GM18873 (cell line): Measurements from ENCODE around the gene AFG3L2.

Source experiments
- ATAC-seq: cut with Tn5 transposase; IDR thresholded peaks from one replicate; pipeline ENCODE4 v1.9.1; 2021; ENCODE audit warnings: mild to moderate bottlenecking, moderate library complexity, moderate number of reproducible peaks; ENCODE audit not compliant: unreplicated experiment, low FRiP score

Gene AFG3L2

GRCh38 chr18:12362473-12363174 is 14.4 kb downstream of the AFG3L2 start:
- no peak for ATAC-seq

- ATAC-seq = no peak
Observed at GRCh38 chr18:12361770-12362378, 15.2 kb downstream of the AFG3L2 start.

GRCh38 chr18:12359515-12359927 is 17.5 kb downstream of the AFG3L2 start:
- no peak for ATAC-seq

GRCh38 chr18:12352188-12352587 is 24.8 kb downstream of the AFG3L2 start:
- no peak for ATAC-seq

- ATAC-seq = no peak
Observed at GRCh38 chr18:12347895-12348294, 29.1 kb downstream of the AFG3L2 start.

GRCh38 chr18:12346240-12346565 is 30.8 kb downstream of the AFG3L2 start:
- ATAC-seq = no peak

GRCh38 chr18:12345491-12346239 is 31.4 kb downstream of the AFG3L2 start:
- ATAC-seq = no peak

GRCh38 chr18:12342661-12343060 is 34.4 kb downstream of the AFG3L2 start:
- no peak for ATAC-seq

GRCh38 chr18:12340945-12341660 is 35.9 kb downstream of the AFG3L2 start:
- no peak for ATAC-seq

- ATAC-seq = no peak
Observed at GRCh38 chr18:12338382-12338781, 38.6 kb downstream of the AFG3L2 start.

- no peak for ATAC-seq
Observed at GRCh38 chr18:12336887-12337286, 40.1 kb downstream of the AFG3L2 start.

GRCh38 chr18:12336171-12336613 is 40.8 kb downstream of the AFG3L2 start:
- no peak for ATAC-seq

GRCh38 chr18:12335503-12335902 is 41.5 kb downstream of the AFG3L2 start:
- no peak for ATAC-seq

- no peak for ATAC-seq
Observed at GRCh38 chr18:12334863-12335262, 42.2 kb downstream of the AFG3L2 start.

GRCh38 chr18:12334366-12334808 is 42.6 kb downstream of the AFG3L2 start:
- no peak for ATAC-seq

- ATAC-seq = no peak
Observed at GRCh38 chr18:12333506-12334290, 43.3 kb downstream of the AFG3L2 start.

- ATAC-seq = no peak
Observed at GRCh38 chr18:12330766-12331165, 46.3 kb downstream of the AFG3L2 start.

- no peak for ATAC-seq
Observed at GRCh38 chr18:12329125-12329698, 47.8 kb downstream of the AFG3L2 start.

GRCh38 chr18:12328179-12328823 is 48.7 kb downstream of the AFG3L2 start:
- no peak for ATAC-seq
